Measurements from ENCODE around the gene JOSD1. TPM values are rescaled to one million over a fixed set of nuclear protein-coding genes. Genes with fewer than 3 reads are reported as not detected.
A peak's percentile ranks its signal among the peaks of the same experiment; 100 is the strongest.

Gene JOSD1
- total and polyA plus RNA-seq, 2 of the 4 experiments (the other 2 are of a cell fraction) = 30.2 to 35.8 TPM

DNA sequence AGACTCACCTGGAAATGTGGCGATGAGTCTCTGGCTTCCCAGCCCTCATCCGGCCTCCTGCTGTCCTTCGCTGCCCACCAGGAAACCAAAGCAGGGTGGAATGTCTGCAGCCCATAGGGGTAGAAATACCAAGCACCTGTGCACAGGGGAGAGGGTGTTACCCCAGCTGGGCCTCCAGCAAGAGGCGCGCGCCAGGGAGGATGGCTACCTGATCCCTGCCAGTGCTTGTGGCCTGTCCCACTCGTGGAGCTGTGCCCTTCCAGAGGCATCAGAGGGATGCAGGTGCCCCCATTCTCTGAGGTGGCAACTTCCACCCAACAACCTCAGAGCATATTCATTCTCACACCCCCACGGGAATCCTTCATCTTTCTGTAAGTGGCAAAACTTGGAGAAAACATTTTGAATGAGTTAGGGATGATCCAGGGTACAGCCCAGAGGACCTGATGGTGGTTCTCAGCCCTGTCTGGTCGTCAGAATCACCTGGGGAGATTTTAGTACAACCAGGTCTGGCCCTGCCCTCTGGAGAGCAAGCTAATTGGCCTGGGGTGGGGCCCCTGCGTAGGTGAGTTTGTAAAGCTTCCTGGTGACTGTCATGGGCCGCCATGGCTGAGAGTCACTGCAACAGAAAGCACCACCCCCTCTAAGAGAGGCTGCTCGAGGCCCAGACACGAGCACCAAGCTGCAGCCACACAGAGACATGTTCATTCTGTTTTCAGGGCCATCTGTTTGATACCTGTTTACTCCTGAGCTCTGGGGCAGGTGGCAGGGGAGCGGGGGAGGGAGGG is 45.1 kb upstream of the JOSD1 start:
- no peak overlapping the region for H3K9ac ChIP-seq (ENCODE audit: low read depth, low read length)
- H3K56ac ChIP-seq (ENCODE audit: extremely low read depth, insufficient read depth, low read length) = no peak overlapping the region
- dilution Hi-C loops (cut with HindIII; ENCODE audit: low sequenced_read_pairs, unreplicated experiment) = no loop called here
- H2BK15ac ChIP-seq (ENCODE audit: low read depth, low read length) = no peak overlapping the region
- H2BK5ac ChIP-seq (ENCODE audit: low read depth, low read length, poor library complexity, severe bottlenecking) = no peak overlapping the region
- H3K9me3 ChIP-seq (ENCODE audit: control insufficient read depth, insufficient read depth, low read length) = no peaks in the 10 kb centered on the region
- ChIA-PET POLR2A (ENCODE audit: unreplicated experiment) (no interaction called here), CTCF (no interaction called here)
- no peak overlapping the region for H3K4me3 ChIP-seq (ENCODE audit: insufficient read depth, low read depth, low read length)
- H2BK20ac ChIP-seq (ENCODE audit: low read depth, low read length) = no peak overlapping the region
- no peaks in the 10 kb centered on the region for H4K20me1 ChIP-seq (ENCODE audit: insufficient read depth, low read length)
- peaks cover 9 to 35% of the 10 kb centered on the region in 2 experiments; a peak in 1 of 4 replicates for H3K79me1 ChIP-seq (ENCODE audit: low read depth in 1 of 2, low read length in 2 of 2)
- TF ChIP-seq CTCF (conservative IDR thresholded peaks at IDR 0.05; ENCODE audit: low read depth, low read length) = no peak
- TF ChIP-seq NFE2L2 (IDR thresholded peaks at IDR 0.05; ENCODE audit: low read depth, low read length) = no peak
- no peak for TF ChIP-seq MAFK (IDR thresholded peaks at IDR 0.05; ENCODE audit: low read depth, low read length)
- no peak overlapping the region for H3K23ac ChIP-seq (ENCODE audit: low read depth, low read length)
- peaks cover 4% of the 10 kb centered on the region; the same call in 1 of the 2 replicates for H3K9me1 ChIP-seq (ENCODE audit: insufficient read depth, low read length)
- H3K18ac ChIP-seq (ENCODE audit: low read depth, low read length) = no peak overlapping the region
- H3K27ac ChIP-seq (ENCODE audit: insufficient read depth, low read length) = no peak overlapping the region
- peaks cover 1% of the 10 kb centered on the region; the same call in 1 of the 2 replicates for H3K4me1 ChIP-seq (ENCODE audit: control insufficient read depth, insufficient read depth, low read length)
- no peak overlapping the region for H4K91ac ChIP-seq (ENCODE audit: insufficient read depth, low read depth, low read length)
- DNase-seq = no peak
- WGBS, 2 experiments (ENCODE audit: extremely low coverage in 2 of 2, insufficient read length in 1 of 2) = no CpG with 5 or more reads among the region's 14 CpGs
- H2AK5ac ChIP-seq (ENCODE audit: low read depth, low read length) = no peak overlapping the region
- H3K36me3 ChIP-seq (ENCODE audit: control insufficient read depth, insufficient read depth, low read length) = peaks cover 66% of the 10 kb centered on the region
- H4K8ac ChIP-seq (ENCODE audit: low read depth in 2 of 2, low read length in 2 of 2) = no peak overlapping the region
- intact Hi-C loops (cut with micrococcal nuclease) = no loop called here
- no peak overlapping the region for H3K14ac ChIP-seq (replicated peaks; ENCODE audit: low read depth, low read length)
- H2BK120ac ChIP-seq (ENCODE audit: low read depth, low read length) = no peak overlapping the region
- H2AFZ ChIP-seq (replicated peaks; ENCODE audit: low read length, poor library complexity) = no peak overlapping the region
- H3K27me3 ChIP-seq (ENCODE audit: control insufficient read depth, insufficient read depth, low read length) = no peaks in the 10 kb centered on the region
- BruUV-seq (replicated peaks) = no TSS peak
- H3K4ac ChIP-seq (ENCODE audit: low read depth, low read length) = no peak overlapping the region
- no peak overlapping the region for H3K4me2 ChIP-seq (ENCODE audit: low read depth, low read length)
- no peak overlapping the region for H4K5ac ChIP-seq (ENCODE audit: low read depth, low read length)
- H2AK9ac ChIP-seq (replicated peaks; ENCODE audit: low read depth, low read length, poor library complexity) = peak overlapping the region; percentile 28
- ATAC-seq (ENCODE audit: low read depth) = no peak
- in situ Hi-C loops (cut with MboI; ENCODE audit: low sequenced_read_pairs) = no loop called here

Measured in IMR-90 (cell line).